ENCODE results near the gene GNPTG. TPM values are rescaled to one million over a fixed set of nuclear protein-coding genes. Genes with fewer than 3 reads are reported as not detected.

Gene GNPTG
- total RNA-seq, 1 experiment from 2014 or later: 37.3 TPM

- no peaks in the 10 kb centered on the region for H3K27me3 Mint-ChIP-seq (ENCODE audit: insufficient read depth, unreplicated experiment)
- BruUV-seq (replicated peaks): no TSS peak
- H3K9me3 Mint-ChIP-seq (ENCODE audit: unreplicated experiment): no peaks in the 10 kb centered on the region
- CTCF ChIA-PET: no interaction called here
- Histone ChIP-seq H3K4me1 (no peaks in the 10 kb centered on the region), H3K4me3 (ENCODE audit: low read depth, low read length) (no peak overlapping the region), H3K27me3 (replicated peaks; ENCODE audit: control insufficient read depth, insufficient read depth, low read length) (no peaks in the 10 kb centered on the region), H3K9me3 (no peaks in the 10 kb centered on the region), H3K36me3 (ENCODE audit: control insufficient read depth, insufficient read depth, low read length) (peaks cover 5% of the 10 kb centered on the region)
- H3K4me1 Mint-ChIP-seq (ENCODE audit: low read depth, unreplicated experiment): no peaks in the 10 kb centered on the region
- no peak overlapping the region for H3K4me3 Mint-ChIP-seq (ENCODE audit: unreplicated experiment)
- POLR2A ChIA-PET: interaction anchor here (0.7 kb wide), 1 partner anchor 327 kb away, joined by 5 read pairs; no protein-coding TSS in a partner anchor
- intact Hi-C loops (cut with micrococcal nuclease; ENCODE audit: unreplicated experiment): no loop called here
- TF ChIP-seq CTCF (IDR thresholded peaks at IDR 0.05; ENCODE audit: insufficient read depth in 1 of 2, low read depth in 1 of 2, low read length in 1 of 2, severe bottlenecking in 1 of 2, unreplicated experiment in 1 of 2): no peak
- no peak for DNase-seq
- H3K36me3 Mint-ChIP-seq (ENCODE audit: insufficient read depth, unreplicated experiment): peaks cover 51% of the 10 kb centered on the region
- H3K27ac Mint-ChIP-seq (ENCODE audit: unreplicated experiment): no peak overlapping the region
Observed at GRCh38 chr16:1322407-1322806, 29.3 kb upstream of the GNPTG start.

DNA sequence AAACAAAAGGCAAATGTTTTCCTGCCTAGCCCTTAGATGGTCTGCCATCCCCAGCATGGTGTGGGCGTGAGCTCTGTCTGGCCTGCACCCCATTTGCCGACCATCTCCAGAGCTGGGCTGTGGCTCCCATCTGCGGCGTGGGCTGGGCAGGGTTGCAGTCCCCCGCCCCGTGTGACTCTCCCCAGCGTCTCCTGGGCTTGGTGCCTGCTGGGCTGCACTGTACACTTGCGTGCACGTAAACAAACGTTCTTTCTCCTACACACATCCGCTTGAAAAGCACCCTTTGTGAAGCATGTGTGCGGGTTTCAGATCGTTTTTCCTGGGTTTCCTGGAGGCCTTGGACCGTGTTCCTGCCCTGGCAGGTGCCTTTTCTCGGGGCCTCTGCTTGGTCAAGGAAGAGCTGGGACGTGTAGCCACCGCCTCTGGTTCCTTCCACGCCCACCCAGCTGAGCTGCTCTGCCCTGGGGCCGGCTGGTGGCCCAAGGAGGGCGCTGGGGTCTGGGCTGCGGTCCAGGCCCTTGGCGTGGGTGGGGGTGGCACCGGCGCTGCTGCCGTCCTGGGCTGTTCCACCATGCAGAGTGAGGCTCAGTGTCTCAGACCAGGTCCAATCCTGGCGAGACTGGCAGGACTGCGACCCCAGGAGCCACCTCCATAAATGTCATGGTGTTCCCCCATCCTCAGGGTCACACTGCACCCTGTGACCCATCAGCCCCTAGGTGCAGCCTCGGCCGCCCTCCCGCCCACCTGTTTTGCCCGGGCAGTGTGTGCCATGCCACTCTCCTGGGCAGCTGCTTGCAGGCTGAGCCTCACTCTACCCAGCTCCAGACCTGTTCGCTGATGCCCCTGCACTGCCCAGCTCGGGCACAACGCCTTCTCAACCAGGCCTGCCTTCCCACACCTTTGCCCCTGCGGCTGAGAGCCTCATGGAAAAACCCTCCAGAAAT is 28.2 kb upstream of the GNPTG start:
- H3K27me3 Mint-ChIP-seq (ENCODE audit: insufficient read depth, unreplicated experiment): no peaks in the 10 kb centered on the region
- H3K4me1 ChIP-seq: no peaks in the 10 kb centered on the region
- intact Hi-C loops (cut with micrococcal nuclease; ENCODE audit: unreplicated experiment): no loop called here
- ChIA-PET CTCF (interaction anchor here (0.7 kb wide), 1 partner anchor 230 kb away, joined by 3 read pairs; no protein-coding TSS in a partner anchor), POLR2A (no interaction called here)
- peaks cover 4% of the 10 kb centered on the region for H3K36me3 ChIP-seq (ENCODE audit: control insufficient read depth, insufficient read depth, low read length)
- no peaks in the 10 kb centered on the region for H3K27me3 ChIP-seq (replicated peaks; ENCODE audit: control insufficient read depth, insufficient read depth, low read length)
- no peaks in the 10 kb centered on the region for H3K9me3 ChIP-seq
- DNase-seq: no peak
- H3K4me3 Mint-ChIP-seq (ENCODE audit: unreplicated experiment): no peak overlapping the region
- no peak for TF ChIP-seq CTCF (IDR thresholded peaks at IDR 0.05; ENCODE audit: insufficient read depth in 1 of 2, low read depth in 1 of 2, low read length in 1 of 2, severe bottlenecking in 1 of 2, unreplicated experiment in 1 of 2)
- no peaks in the 10 kb centered on the region for H3K9me3 Mint-ChIP-seq (ENCODE audit: unreplicated experiment)
- H3K36me3 Mint-ChIP-seq (ENCODE audit: insufficient read depth, unreplicated experiment): peaks cover 39% of the 10 kb centered on the region
- BruUV-seq (replicated peaks): no TSS peak
- H3K4me1 Mint-ChIP-seq (ENCODE audit: low read depth, unreplicated experiment): no peaks in the 10 kb centered on the region
- H3K27ac Mint-ChIP-seq (ENCODE audit: unreplicated experiment): no peak overlapping the region
- H3K4me3 ChIP-seq (ENCODE audit: low read depth, low read length): no peak overlapping the region

GRCh38 chr16:1324286-1324826 is 27.4 kb upstream of the GNPTG start:
- H3K36me3 ChIP-seq (ENCODE audit: control insufficient read depth, insufficient read depth, low read length): peaks cover 2% of the 10 kb centered on the region
- DNase-seq: no peak
- intact Hi-C loops (cut with micrococcal nuclease; ENCODE audit: unreplicated experiment): no loop called here
- H3K9me3 ChIP-seq: no peaks in the 10 kb centered on the region
- no peaks in the 10 kb centered on the region for H3K27me3 Mint-ChIP-seq (ENCODE audit: insufficient read depth, unreplicated experiment)
- POLR2A ChIA-PET: no interaction called here
- no peak overlapping the region for H3K4me3 Mint-ChIP-seq (ENCODE audit: unreplicated experiment)
- H3K4me3 ChIP-seq (ENCODE audit: low read depth, low read length): no peak overlapping the region
- TF ChIP-seq CTCF (IDR thresholded peaks at IDR 0.05; ENCODE audit: insufficient read depth in 1 of 2, low read depth in 1 of 2, low read length in 1 of 2, severe bottlenecking in 1 of 2, unreplicated experiment in 1 of 2): no peak
- peaks cover 31% of the 10 kb centered on the region for H3K36me3 Mint-ChIP-seq (ENCODE audit: insufficient read depth, unreplicated experiment)
- no peak overlapping the region for H3K27ac Mint-ChIP-seq (ENCODE audit: unreplicated experiment)
- no peaks in the 10 kb centered on the region for H3K27me3 ChIP-seq (replicated peaks; ENCODE audit: control insufficient read depth, insufficient read depth, low read length)
- CTCF ChIA-PET: interaction anchor here (0.7 kb wide), 1 partner anchor 230 kb away, joined by 3 read pairs; no protein-coding TSS in a partner anchor
- BruUV-seq (replicated peaks): no TSS peak
- no peaks in the 10 kb centered on the region for H3K4me1 ChIP-seq
- H3K4me1 Mint-ChIP-seq (ENCODE audit: low read depth, unreplicated experiment): no peaks in the 10 kb centered on the region
- no peaks in the 10 kb centered on the region for H3K9me3 Mint-ChIP-seq (ENCODE audit: unreplicated experiment)
